ENCODE results near the gene U2AF2.
A peak's percentile ranks its signal among the peaks of the same experiment; 100 is the strongest.

Gene U2AF2

DNA sequence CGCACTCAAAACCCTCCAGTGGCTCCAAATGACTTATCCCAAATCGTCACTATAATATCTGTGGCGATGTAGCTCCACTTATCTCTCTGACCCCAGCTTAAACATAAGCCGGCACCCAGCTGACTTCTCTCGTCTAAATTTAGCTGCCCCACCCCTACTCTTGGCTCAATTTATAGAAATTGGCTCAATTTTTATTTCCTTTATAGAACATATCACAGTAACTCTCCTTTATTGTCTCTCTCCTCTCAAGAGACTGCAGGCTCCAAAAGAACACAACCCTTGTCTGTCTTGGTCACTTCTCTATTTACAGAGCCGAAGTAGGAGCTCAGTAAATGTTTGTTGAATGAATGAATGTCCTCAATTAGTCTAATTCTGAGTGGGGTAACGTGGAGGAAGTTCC, 31.3 kb upstream of the U2AF2 start:
- no peak for TF ChIP-seq CTCF (IDR thresholded peaks at IDR 0.05)

DNA sequence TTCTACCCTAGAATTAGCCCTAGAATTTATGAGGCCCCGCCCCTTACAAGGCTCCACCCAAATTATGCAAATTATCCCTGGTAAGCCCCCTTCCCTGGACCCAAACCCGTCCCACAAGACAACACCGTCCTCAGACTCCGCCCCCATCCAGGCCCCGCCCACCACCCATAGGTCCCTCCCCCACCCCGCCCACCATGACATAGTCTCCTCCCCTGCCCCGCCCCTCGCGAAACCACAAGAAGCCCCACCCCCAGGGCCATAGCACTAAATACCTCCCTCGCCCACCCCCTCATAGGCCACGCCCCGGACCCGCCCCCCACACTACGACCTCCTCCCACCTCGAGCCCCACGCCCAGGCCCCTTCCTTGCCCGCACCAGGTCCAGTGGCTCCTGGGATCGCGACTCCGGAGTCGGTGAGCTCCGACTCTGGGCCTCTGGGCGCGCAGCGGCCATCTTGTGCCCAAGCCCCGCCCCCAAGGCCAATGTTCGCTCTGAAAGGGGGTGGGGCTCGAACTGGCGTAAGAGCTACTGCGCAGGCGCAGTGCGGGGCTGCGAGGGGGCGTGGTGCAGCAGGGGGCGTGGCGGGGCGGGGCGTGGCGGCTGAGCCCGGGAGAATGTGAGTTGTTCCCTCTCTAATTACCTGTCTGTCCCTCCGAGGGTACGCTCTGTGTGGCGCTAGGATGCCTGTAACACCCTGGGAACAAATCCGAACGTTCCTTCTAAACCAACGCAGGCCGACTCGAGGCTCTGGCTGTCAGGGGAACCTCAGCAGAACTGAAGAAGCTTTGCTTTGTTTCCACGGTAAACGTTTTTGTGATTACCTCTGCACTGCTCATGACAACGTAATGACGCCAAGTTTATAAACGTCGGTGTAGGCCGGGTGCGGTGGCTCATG, 30.5 kb upstream of the U2AF2 start, which contains the start of gene ZNF784:
Gene ZNF784, minus strand, starts transcription at position 458 of the 895 bp plus-strand sequence. Its CDS starts 5 bp downstream, at position 453.
- no peak for TF ChIP-seq CTCF (IDR thresholded peaks at IDR 0.05)

DNA sequence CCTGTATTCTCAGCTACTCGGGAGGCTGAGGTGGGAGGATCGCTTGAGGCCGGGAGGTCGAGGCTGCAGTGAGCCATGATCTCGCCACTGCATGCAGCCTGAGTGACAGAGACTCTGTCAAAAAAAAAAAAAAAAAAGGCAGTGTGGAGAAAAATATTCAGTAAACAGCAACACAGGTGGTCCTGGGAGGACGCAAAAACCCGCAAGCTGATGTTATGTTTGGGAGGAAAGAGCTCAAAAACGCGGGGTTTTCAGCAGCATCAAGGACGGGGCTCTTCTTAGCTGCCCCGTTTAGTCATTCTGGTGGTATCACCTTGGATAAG, 29.9 kb upstream of the U2AF2 start:
- no peak for TF ChIP-seq CTCF (IDR thresholded peaks at IDR 0.05)

- TF ChIP-seq CTCF (IDR thresholded peaks at IDR 0.05) = no peak
These were observed 28.5 kb upstream of the U2AF2 start for GRCh38 chr19:55626350-55626749.

GRCh38 chr19:55632463-55632834, 22.4 kb upstream of the U2AF2 start:
- peak; percentile 77 for TF ChIP-seq CTCF (IDR thresholded peaks at IDR 0.05)

DNA sequence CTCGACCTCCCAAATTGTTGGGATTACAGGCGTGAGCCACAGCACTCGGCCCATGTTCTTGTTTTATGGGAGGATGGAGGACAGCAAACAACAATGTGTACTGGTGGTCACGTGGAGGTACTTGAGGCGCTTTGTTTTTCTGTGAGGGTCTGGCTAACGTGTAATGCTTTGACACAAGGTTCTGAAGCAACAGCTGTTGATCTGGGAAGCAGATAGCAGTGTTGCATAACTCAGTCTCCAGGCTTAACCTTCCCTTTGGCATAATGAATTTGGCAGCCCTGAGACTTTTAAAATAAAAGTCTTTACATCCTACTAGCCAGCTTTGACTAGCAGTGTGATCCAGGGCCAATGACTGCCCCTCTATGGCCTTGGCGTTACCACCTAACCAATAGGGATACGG, 21.0 kb upstream of the U2AF2 start:
- TF ChIP-seq CTCF (IDR thresholded peaks at IDR 0.05) = no peak

DNA sequence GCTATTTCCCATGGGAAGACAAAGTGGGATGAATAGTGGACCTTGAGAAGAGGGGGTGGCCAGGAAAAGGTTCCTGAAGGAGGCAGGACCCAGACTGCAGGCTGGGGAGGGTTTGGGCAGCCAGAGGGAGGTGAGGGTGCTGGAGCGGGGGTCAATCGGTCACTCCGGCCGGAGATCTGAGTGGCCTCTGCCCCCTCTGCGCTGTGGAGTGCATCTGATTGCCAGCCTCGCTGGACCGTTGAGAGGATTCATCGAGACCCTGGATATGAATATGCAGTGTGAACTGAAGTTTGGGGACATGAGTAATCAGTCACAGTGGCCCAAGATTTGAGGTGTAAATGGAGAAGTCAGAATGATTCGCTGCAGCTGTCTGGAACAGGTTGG, 19.5 kb upstream of the U2AF2 start:
- TF ChIP-seq CTCF (IDR thresholded peaks at IDR 0.05) = no peak
